HFF-Myc (cell line): ENCODE measurements around the gene APOBEC3A.
A peak's percentile ranks its signal among the peaks of the same experiment; 100 is the strongest.

Experiments used
- DNase-seq: peaks from one replicate; pipeline ENCODE4 v3.0.0-alpha.2; 2011; ENCODE audit warnings: low read depth; ENCODE audit errors: extremely low read depth
- H3K4me3 ChIP-seq: replicated peaks from 2 replicates; pipeline ENCODE4 v1.5.1; 2011; ENCODE audit warnings: low read depth, mild to moderate bottlenecking, control low read depth, low read length
- TF ChIP-seq, protein P1 (sequence below): IDR thresholded peaks from 2 replicates; pipeline ENCODE4 v1.5.1; 2012; ENCODE audit warnings: mild to moderate bottlenecking, low read depth, low read length, control low read depth; ENCODE audit errors: missing control alignments

Gene APOBEC3A

DNA sequence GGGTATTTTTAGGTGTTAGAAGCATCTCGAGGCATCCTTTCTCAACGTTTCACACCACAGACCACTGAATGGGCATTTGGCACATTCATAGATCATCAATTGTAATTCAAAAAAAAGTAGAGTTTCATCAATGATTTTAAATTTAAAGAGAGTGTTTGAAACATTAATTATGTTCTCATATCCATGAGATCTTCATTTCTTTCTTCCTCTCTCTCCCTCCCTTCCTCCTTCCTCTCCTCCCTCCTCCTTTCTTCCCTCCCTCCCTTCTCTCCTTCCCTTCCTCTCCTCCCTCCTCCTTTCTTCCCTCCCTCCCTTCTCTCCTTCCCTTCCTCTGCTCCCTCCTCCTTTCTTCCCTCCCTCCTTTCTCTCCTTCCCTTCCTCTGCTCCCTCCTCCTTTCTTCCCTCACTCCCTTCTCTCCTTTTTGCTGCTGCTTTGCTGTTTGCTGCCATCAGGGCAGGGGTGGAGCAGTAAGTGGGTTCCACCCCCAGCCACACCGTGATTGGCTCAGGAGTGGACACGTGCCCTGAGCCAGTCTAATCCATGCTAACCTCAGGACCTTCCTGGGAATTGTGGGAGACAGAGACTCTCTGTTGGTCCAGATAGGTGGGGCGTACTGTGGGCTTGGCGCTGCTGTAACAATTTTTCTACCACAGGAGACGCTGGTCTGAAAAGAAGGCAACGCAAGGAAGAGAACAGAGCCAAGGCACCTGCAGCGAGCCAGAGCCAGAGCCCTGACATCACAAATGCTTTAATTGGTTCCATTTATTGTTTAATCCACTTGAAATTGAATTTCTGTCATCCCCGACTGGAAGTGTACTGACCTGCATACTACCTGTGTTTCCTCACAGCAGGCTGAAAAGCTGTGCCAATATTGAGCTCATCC lies 33.7 kb upstream of the APOBEC3A start:
- TF ChIP-seq, protein P1, sequence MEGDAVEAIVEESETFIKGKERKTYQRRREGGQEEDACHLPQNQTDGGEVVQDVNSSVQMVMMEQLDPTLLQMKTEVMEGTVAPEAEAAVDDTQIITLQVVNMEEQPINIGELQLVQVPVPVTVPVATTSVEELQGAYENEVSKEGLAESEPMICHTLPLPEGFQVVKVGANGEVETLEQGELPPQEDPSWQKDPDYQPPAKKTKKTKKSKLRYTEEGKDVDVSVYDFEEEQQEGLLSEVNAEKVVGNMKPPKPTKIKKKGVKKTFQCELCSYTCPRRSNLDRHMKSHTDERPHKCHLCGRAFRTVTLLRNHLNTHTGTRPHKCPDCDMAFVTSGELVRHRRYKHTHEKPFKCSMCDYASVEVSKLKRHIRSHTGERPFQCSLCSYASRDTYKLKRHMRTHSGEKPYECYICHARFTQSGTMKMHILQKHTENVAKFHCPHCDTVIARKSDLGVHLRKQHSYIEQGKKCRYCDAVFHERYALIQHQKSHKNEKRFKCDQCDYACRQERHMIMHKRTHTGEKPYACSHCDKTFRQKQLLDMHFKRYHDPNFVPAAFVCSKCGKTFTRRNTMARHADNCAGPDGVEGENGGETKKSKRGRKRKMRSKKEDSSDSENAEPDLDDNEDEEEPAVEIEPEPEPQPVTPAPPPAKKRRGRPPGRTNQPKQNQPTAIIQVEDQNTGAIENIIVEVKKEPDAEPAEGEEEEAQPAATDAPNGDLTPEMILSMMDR, result peak; percentile 34
- peak overlapping the region; percentile 29 for H3K4me3 ChIP-seq
- peak; percentile 92 for DNase-seq

DNA sequence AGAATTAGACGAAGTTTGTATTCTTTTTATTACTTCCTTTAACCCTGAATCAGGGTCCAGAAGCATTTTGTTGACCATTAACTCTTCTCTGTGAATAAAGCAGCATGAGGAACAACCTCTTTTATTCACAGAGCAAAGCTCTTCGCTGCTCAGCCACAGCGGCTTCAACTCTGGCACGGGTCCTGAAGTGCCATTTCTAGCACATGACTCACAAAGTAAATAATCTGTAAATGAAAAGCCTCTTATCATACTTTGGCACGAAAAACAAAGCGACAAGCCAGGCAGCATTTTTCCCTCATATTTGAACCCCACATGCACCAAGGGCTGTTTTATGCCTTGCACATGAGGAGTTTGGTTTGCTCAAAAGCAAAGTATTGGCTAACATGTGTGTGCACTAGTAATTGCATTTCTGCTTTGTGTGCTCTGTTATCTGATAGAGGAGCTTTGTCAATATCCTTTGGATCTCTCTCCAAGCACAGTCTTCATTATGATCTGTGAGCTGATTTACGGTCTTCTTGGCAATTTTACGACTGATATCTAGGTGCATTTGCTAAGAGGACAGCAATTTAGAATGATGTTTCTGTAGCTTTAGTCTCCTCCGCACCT lies 33.0 kb upstream of the APOBEC3A start:
- peak overlapping the region; percentile 29 for H3K4me3 ChIP-seq
- TF ChIP-seq, protein P1, result no peak
- peak; percentile 68 for DNase-seq

DNA sequence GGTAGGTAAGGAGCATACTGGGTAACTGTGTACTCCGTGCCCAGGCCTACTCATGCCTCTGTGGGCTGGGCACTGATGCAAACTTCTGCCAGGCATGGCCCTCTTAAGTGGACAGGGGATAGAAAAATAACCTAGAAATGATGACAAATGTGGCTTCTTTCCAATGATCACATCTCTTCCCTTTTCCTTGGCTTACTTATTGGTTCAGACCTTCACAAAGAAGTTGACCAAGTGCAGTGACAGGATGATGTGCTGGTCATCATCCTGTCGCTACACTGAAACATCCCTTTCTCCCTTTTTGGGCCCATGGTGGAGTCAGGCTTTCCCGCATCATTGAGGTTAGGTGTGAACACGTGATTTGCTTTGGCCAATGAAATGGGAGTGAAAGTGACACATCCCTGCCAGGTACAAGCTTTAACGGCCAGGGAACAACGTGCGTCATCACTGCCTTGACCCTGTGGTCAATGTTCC lies 31.8 kb upstream of the APOBEC3A start:
- no peak for DNase-seq
- H3K4me3 ChIP-seq, result no peak overlapping the region
- TF ChIP-seq, protein P1, result no peak

DNA sequence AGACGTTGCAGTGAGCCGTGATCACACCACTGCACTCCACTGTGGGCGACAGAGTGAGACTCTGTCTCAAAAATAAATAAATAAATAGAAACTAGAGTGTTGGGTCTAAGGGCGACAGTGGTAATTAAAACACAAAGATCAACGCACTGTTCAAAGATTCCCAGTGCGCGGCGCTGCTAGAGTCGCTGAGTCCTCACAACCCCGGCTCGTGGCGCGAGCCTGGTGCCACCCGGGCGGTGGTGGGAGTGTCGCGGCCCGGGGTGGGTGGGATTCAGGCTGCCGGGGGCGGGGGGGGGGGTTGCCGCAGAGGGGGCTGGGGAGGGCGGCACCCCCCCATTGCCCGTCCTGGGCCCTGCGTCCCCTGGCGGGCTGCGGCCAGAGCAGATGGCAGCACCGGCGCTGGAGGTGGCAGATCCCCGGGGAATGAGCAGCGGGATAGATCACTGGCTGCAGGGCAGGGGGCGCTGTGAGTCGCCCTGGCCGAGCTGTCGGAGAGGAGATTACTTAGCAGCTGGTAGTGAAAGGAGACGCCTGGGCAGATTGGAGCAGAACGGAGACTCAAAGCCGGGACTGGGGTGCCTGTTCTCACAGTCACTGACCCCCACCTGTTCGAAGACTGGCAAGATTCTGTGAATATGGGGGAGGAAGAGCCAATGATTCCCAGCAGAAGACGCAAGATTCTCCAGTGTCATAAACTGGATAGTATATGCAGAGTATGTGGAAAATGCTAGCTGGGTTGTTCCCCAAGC lies 30.2 kb upstream of the APOBEC3A start:
- peak overlapping the region; percentile 5; the same call in 1 of the 2 replicates for H3K4me3 ChIP-seq
- TF ChIP-seq, protein P1, result peak; percentile 75
- DNase-seq, result no peak

DNA sequence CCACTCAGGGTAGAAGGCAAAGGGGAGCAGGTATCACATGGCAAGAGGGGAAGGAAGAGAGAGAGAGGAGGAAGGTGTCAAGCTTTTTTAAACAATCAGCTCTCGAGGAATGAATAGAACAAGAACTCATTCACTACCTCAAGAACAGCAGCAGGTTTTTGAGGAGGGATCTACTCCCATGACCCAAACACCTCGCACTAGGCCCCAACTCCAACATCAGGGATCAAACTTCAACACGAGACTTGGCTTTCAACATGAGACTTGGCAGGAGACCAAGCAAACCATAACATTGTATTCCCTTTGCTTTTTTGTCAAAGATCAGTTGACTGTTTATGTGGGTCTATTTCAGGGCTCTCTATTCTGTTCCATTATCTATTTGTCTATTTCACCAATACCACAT lies 26.9 kb upstream of the APOBEC3A start:
- DNase-seq, result no peak
- no peak overlapping the region for H3K4me3 ChIP-seq
- TF ChIP-seq, protein P1, result no peak

DNA sequence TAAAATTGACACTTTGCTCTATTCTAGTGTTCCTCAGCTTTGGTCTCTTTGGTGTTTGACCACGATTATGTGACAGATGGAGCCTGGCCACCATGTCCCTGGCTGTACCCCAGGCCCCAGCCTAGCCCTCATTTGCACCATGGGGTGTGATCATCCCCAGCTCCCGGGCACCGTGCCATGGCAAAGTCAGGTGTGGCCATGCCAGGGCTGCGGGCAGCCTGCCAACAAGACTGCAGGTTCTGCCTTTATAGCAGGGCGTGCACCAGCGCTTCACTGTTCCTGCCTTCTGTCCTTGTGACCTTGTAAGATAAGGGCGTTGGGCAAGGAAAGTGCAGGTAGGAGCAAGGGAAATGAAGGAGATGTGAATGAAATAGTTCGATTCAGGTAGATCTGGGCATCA lies 22.4 kb upstream of the APOBEC3A start:
- no peak overlapping the region for H3K4me3 ChIP-seq

More for the DNA sequence above, 22.4 kb upstream of the APOBEC3A start:
- TF ChIP-seq, protein P1, result no peak
- no peak for DNase-seq
